Thyroid gland (tissue), 4 donors: ENCODE measurements around the gene SBNO1. TPM values are rescaled to one million over a fixed set of nuclear protein-coding genes. Genes with fewer than 3 reads are reported as not detected.

Experiments
- DNase-seq, 2 donors: peaks; one replicate each; pipeline ENCODE4 v3.0.0-alpha.2; 2019
- H3K27ac ChIP-seq, 3 donors: fragments of 200-600 bp; sonication (generic); 1 replicate in 2 of 3; 2 replicates in 1 of 3; pipeline ENCODE4 v1.5.1; 2016 to 2019; ENCODE audit warnings: mild to moderate bottlenecking in 1 of 3, moderate library complexity in 1 of 3
- H3K27me3 ChIP-seq: fragments of 200-600 bp; sonication (generic); one replicate; pipeline ENCODE4 v1.5.1; 2019
- H3K36me3 ChIP-seq, 2 donors: fragments of 200-600 bp; sonication (generic); one replicate each; pipeline ENCODE4 v1.5.1; 2016 to 2019
- H3K4me1 ChIP-seq, 2 donors: fragments of 200-600 bp; sonication (generic); one replicate each; pipeline ENCODE4 v1.5.1; 2017 to 2019
- H3K4me3 ChIP-seq, 3 donors: fragments of 200-600 bp; sonication (generic); replicated peaks in 1 of 3; 1 replicate in 2 of 3; 2 replicates in 1 of 3; pipeline ENCODE4 v1.5.1; 2016; ENCODE audit warnings: mild to moderate bottlenecking in 1 of 3
- H3K9me3 ChIP-seq: fragments of 200-600 bp; sonication (generic); one replicate; pipeline ENCODE4 v1.5.1; 2017
- POLR2A ChIP-seq, 2 donors: fragments of 450-650 bp; IDR thresholded peaks; one replicate each; pipeline ENCODE4 v1.6.1; 2017; ENCODE audit warnings: antibody characterized with exemption in 2 of 2, mild to moderate bottlenecking in 2 of 2, moderate library complexity in 1 of 2
- WGBS, 2 donors: methylation state at CpG; one replicate each; pipeline ENCODE4 v1.1.5; 2017; 5-methylcytosine and 5-hydroxymethylcytosine counted together
- intact Hi-C: fragments of 100-400 bp; cut with DNase I; formaldehyde crosslinking; loops from one replicate; pipeline ENCODE4 v1.15.1; 2023
- total RNA-seq, 4 donors: library from RNA; depleted of rRNA; stranded (reverse); fragments of >200 nt; gene quantifications; one replicate each; pipeline ENCODE4 v1.2.3, GENCODE V29; 2016
- TF ChIP-seq, protein P1 (sequence below), 6 experiments: fragments of 200-600 bp in 3 of 6; fragments of 450-650 bp in 3 of 6; sonication (generic) in 3 of 6; IDR thresholded peaks; one replicate each; pipeline ENCODE4 v1.5.1; 2016 to 2019; ENCODE audit warnings: antibody characterized with exemption in 6 of 6, mild to moderate bottlenecking in 2 of 6, inconsistent platforms in 1 of 6, moderate library complexity in 1 of 6

Gene SBNO1
- total RNA-seq, 4 donors from 2014 or later: 32.4 to 50.3 (median 42.9) TPM

DNA sequence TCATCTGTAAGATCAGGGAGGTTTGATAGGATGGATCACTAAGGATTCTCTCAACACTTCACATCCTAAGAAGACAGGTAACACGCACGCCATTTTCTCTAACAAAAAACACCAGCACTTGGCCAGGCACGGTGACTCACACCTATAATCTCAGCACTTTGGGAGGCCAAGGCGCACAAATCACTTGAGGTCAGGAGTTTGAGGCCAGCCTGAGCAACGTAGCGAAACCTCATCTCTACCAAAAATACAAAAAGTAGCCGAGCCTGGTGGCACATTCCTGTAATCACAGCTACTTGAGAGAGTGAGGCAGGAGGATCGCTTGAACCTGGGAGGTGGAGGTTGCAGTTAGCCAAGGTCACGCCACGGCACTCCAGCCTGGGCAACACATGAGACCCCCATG is 82.5 kb downstream of the SBNO1 start:
- Histone ChIP-seq H3K9me3 (no peaks in the 10 kb centered on the region), H3K27me3 (no peaks in the 10 kb centered on the region), H3K4me1 (no peaks in the 10 kb centered on the region), H3K36me3 (no peaks in the 10 kb centered on the region), H3K27ac (no peak overlapping the region), H3K4me3 (no peak overlapping the region)
- WGBS, 2 donors: 84 to 88% methylated on average over 10 of the region's 10 CpGs
- intact Hi-C loops: no loop called here
- no peak for DNase-seq
- TF ChIP-seq, protein P1, sequence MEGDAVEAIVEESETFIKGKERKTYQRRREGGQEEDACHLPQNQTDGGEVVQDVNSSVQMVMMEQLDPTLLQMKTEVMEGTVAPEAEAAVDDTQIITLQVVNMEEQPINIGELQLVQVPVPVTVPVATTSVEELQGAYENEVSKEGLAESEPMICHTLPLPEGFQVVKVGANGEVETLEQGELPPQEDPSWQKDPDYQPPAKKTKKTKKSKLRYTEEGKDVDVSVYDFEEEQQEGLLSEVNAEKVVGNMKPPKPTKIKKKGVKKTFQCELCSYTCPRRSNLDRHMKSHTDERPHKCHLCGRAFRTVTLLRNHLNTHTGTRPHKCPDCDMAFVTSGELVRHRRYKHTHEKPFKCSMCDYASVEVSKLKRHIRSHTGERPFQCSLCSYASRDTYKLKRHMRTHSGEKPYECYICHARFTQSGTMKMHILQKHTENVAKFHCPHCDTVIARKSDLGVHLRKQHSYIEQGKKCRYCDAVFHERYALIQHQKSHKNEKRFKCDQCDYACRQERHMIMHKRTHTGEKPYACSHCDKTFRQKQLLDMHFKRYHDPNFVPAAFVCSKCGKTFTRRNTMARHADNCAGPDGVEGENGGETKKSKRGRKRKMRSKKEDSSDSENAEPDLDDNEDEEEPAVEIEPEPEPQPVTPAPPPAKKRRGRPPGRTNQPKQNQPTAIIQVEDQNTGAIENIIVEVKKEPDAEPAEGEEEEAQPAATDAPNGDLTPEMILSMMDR (IDR thresholded peaks at IDR 0.05): no peak
- TF ChIP-seq POLR2A (IDR thresholded peaks at IDR 0.05): no peak

DNA sequence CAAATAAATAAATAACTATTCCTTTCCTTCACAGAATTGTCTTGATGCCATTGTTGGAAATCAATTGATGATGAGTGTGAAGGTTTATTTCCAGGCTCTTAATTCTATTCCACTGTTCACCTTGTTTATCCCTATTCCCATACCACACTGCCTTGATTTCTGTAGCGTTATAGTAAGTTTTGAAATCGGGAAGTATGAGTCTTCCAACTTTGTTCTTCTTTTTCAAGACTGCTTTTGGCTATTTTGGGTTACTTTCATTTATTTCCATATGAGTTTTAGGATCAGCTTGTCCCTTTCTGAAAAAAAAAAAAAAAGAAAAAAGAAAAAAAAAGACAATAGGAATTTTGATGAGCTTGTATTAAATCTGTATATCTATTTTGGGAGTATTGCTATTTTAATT is 83.7 kb downstream of the SBNO1 start:
- H3K4me1 ChIP-seq: no peaks in the 10 kb centered on the region
- H3K27me3 ChIP-seq: no peaks in the 10 kb centered on the region
- TF ChIP-seq, protein P1 (IDR thresholded peaks at IDR 0.05): no peak
- TF ChIP-seq POLR2A (IDR thresholded peaks at IDR 0.05): no peak
- H3K36me3 ChIP-seq: no peaks in the 10 kb centered on the region
- no peak overlapping the region for H3K4me3 ChIP-seq
- H3K9me3 ChIP-seq: no peaks in the 10 kb centered on the region
- intact Hi-C loops: no loop called here
- WGBS, 2 donors: 89 to 93% methylated on average over 2 of the region's 2 CpGs
- no peak for DNase-seq
- H3K27ac ChIP-seq: no peak overlapping the region

DNA sequence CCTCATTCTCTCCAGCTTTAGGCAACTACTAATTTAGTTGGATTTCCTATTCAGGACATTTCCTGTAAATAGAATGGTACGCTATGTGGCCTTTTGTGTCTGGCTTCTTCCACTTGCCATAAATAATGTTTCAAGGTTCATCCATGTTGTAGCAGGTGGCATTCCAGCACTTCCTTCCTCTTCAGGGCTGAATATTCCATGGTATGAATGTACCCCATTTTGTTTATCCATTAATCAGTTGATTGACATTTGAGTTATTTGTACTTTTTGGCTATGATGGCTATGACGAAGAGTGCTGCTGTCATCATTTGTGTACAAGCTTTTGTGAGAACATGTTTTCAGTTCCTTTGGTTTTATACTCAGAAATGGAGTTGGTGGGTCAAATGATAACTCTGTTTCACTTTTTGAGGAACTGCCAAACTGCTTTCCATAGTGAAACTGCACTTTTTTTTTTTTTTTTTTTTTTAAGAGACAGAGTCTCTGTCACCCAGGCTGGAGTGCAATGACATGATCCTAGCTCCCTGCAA is 86.5 kb downstream of the SBNO1 start:
- peak overlapping the region in 1 of 3 donors; percentile 10 for H3K27ac ChIP-seq
- no peak for TF ChIP-seq POLR2A (IDR thresholded peaks at IDR 0.05)
- TF ChIP-seq, protein P1 (IDR thresholded peaks at IDR 0.05): no peak
- 77 to 81% methylated on average over 2 of the region's 2 CpGs for WGBS, 2 donors

DNA sequence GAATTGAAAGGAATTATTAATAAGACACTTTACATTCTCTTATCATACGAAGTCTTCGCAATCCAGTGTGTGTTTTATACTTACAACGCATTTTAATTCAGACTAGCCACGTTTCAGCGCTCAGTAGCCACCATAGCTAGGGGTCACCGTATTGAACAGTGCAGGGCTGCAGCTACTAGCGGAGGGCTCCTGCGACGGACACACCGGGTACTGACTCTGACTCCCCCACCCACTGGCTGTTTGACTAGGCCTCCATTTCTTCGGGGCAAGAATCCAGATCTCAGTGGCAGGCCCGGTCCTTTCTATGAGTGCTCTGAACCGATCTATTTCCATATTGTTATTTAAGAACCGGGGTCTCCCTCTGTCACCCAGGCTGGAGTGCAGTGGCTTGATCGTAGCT is 91.5 kb downstream of the SBNO1 start:
- no peaks in the 10 kb centered on the region for H3K36me3 ChIP-seq
- TF ChIP-seq POLR2A (IDR thresholded peaks at IDR 0.05): no peak
- TF ChIP-seq, protein P1 (IDR thresholded peaks at IDR 0.05): no peak
- no peak overlapping the region for H3K4me3 ChIP-seq
- H3K27me3 ChIP-seq: no peaks in the 10 kb centered on the region
- intact Hi-C loops: no loop called here
- H3K9me3 ChIP-seq: no peaks in the 10 kb centered on the region
- WGBS, 2 donors: 85 to 88% methylated on average over 15 of the region's 15 CpGs
- DNase-seq: no peak
- no peak overlapping the region for H3K27ac ChIP-seq
- peaks cover 19 to 21% of the 10 kb centered on the region in 2 donors for H3K4me1 ChIP-seq

More for the DNA sequence above, 86.5 kb downstream of the SBNO1 start:
- no peaks in the 10 kb centered on the region for H3K4me1 ChIP-seq
- H3K36me3 ChIP-seq: no peaks in the 10 kb centered on the region
- H3K27me3 ChIP-seq: no peaks in the 10 kb centered on the region
- H3K9me3 ChIP-seq: no peaks in the 10 kb centered on the region
- H3K4me3 ChIP-seq: no peak overlapping the region
- intact Hi-C loops: no loop called here
- DNase-seq: no peak

DNA sequence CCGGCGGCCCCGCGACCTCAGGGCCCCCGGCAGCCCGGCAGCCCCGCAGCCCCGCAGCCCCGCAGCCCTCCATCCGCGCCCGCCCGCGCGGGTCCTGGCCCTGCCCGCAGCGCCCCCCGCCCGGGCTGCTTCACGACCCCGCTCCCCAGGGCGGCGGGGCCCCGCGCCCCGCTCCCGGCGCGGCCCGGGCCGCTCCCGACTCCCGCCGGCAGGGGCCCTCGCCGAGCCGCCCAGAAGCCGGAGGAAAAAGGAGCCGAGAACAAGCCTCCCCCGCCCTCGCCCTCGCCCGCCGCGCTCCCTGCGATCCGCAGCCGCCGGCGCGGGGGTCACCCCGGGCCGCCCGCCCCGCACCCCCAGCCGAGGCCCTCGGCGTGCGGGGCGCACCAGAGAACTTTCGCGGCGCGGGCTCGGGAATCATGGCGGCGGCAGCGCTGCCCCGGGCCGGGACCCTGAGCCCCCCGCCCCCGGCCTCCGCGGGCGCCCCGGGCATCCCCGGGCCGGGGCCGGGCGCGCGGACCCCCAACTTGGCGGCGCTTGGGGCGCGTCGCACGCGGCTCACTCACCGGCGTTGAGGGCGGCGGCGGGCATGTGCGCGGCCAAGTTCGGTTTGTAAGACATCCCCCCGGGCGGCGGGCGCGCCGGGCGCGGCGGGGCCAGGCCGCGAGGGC is 93.5 kb downstream of the SBNO1 start:
- Histone ChIP-seq H3K4me3 (peak overlapping the region in 2 of 3 donors; percentile 41 to 68), H3K27ac (peak overlapping the region in 2 of 3 donors; percentile 68 to 85), H3K9me3 (no peaks in the 10 kb centered on the region), H3K36me3 (no peaks in the 10 kb centered on the region), H3K4me1 (peaks cover 19 to 21% of the 10 kb centered on the region in 2 donors), H3K27me3 (no peaks in the 10 kb centered on the region)
- peak; percentile 67 to 75 for DNase-seq
- intact Hi-C loops: no loop called here
- TF ChIP-seq, protein P1 (IDR thresholded peaks at IDR 0.05): peak in 3 of 6 experiments; percentile 58 to 80 (median 74)
- TF ChIP-seq POLR2A (IDR thresholded peaks at IDR 0.05): no peak
- WGBS, 2 donors: 0% methylated on average over 1 to 9 of the region's 108 CpGs
